ENCODE results near the gene PAQR4.
A peak's percentile ranks its signal among the peaks of the same experiment; 100 is the strongest.

The PAQR4 gene

DNA sequence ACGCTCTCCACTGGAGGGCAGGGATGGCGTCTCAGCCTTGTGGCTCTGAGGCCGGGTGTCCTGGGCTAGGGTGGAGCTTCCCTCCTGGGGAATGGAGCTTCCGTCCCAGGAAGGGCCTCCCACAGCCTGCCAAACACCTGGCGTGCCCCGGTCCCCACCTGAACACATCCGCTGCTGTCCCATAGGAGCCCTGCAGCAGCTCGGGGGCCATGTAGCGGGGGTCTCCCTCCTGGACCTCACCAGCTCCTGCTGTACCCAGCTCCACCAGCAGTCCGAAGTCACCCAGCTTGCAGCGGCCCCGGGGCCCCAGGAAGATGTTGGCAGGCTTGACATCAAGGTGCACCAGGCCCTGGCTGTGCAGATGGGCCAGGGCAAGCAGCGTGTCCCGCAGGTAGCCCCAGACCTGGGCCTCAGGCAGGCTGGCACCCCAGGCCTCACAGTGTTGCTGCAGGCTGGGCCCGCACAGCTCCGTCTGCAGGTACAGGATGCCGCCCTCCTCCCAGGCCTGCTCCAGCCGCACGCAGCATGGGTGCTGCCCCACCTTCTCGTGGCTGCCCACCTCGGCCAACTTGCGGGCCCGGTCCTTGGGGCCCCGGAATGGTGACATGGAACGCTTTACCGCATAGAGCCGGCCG, 6.1 kb downstream of the PAQR4 start:
- peaks cover 4% of the 10 kb centered on the region for H3K36me3 Mint-ChIP-seq (ENCODE audit: low read depth)
- H3K9me3 Mint-ChIP-seq: no peaks in the 10 kb centered on the region
- no peaks in the 10 kb centered on the region for H3K27me3 Mint-ChIP-seq (ENCODE audit: low read depth)
- H3K27ac Mint-ChIP-seq: no peak overlapping the region
- H3K4me3 Mint-ChIP-seq: no peak overlapping the region
- H3K4me1 Mint-ChIP-seq (ENCODE audit: low read depth): peaks cover 14% of the 10 kb centered on the region

DNA sequence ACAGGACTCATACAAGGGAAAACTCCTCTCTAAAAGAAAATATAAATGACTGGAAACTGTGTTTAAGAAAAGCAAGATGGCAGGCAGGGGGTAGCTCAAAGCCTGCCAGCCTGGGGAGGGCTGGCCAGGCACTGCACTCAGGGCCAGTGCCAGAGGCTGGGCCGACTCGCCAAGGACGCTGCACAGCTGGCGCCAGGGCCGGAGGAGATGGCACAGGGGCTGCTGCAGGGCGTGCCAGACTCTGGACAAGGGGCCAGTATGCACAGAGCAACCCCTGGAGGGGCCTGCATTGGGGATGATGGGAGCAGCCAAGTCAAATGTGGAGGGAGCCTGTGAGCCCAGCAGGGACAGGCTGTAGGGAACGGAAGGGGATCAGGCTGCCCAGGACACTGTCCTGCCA, 7.1 kb downstream of the PAQR4 start:
- no peak overlapping the region for H3K4me3 Mint-ChIP-seq
- H3K27ac Mint-ChIP-seq: no peak overlapping the region
- H3K4me1 Mint-ChIP-seq (ENCODE audit: low read depth): peaks cover 8% of the 10 kb centered on the region
- H3K36me3 Mint-ChIP-seq (ENCODE audit: low read depth): peaks cover 4% of the 10 kb centered on the region
- no peaks in the 10 kb centered on the region for H3K27me3 Mint-ChIP-seq (ENCODE audit: low read depth)
- H3K9me3 Mint-ChIP-seq: no peaks in the 10 kb centered on the region

DNA sequence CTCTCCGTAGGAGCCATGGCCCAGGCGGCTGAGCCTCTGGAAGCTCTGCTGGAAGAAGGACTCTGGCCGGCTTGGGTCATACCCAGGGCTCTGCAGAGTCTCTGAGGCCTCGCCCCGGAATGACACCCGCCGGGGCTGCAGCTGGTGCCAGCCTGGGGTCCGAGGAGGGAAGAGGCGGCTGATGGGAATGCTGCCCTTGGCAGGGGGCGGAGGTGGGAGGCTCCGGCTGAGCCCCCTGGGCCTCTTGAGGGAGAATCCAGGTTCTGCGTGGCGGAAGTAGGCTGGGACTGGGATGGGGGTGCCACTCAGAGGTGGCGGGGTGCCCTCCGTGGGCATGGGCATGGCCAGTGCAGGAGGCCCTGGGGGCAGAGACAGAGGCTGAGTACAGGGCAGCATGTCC, 7.5 kb downstream of the PAQR4 start:
- Mint-ChIP-seq H3K27me3 (ENCODE audit: low read depth) (no peaks in the 10 kb centered on the region), H3K27ac (no peak overlapping the region), H3K36me3 (ENCODE audit: low read depth) (peaks cover 4% of the 10 kb centered on the region), H3K9me3 (no peaks in the 10 kb centered on the region), H3K4me3 (no peak overlapping the region), H3K4me1 (ENCODE audit: low read depth) (peaks cover 9% of the 10 kb centered on the region)

DNA sequence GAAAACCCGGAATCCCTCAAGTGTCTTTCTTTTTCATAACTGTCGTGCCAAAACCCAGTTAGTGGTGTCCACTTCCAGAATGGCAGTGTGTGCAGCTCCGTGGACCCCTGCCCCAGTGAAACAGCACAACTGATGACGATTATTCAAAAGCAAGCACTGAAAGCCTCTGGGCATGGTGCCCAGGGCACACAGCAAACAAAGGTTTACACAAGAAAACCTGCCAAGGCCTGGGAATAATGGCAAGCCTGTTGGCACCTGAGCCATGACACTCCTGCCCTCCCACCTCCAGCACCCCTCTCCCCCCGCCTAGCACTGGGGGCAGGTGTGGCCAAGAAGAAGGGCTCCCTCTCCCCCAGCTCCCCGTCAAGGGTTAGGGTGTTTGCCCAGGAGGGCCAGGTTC, 8.3 kb downstream of the PAQR4 start:
- Mint-ChIP-seq H3K27ac (no peak overlapping the region), H3K27me3 (ENCODE audit: low read depth) (peaks cover 3% of the 10 kb centered on the region), H3K4me1 (ENCODE audit: low read depth) (peaks cover 9% of the 10 kb centered on the region), H3K36me3 (ENCODE audit: low read depth) (peaks cover 1% of the 10 kb centered on the region), H3K4me3 (no peak overlapping the region), H3K9me3 (no peaks in the 10 kb centered on the region)

DNA sequence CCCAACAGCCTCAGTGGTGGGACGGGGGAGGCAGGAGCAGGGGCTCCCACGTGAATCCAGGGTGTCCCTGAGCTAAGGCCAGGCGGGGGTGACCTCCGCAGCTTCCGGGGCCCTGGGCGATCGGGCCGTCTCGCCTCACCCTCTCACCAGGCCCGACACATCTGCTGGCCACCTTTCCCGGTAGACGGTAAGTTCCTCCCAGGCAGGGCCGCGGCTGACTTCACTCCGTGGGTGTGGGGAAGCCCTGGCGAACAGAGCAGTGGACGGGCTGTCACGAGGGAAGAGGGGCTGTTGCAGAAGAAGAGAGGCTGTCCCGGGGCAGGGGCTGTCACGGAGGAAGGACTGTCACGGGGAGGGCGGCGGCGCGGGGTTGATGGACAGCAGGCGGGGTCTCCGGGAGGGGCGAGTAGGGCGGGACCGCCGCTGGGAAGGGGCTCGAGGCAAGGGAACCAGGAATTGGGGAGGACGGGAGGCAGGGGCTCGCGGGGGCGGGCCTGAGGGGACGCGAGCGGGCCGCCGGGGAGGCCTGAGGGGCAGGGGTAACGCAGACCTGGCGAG, 10.6 kb downstream of the PAQR4 start:
- H3K9me3 Mint-ChIP-seq: no peaks in the 10 kb centered on the region
- H3K27me3 Mint-ChIP-seq (ENCODE audit: low read depth): peaks cover 7% of the 10 kb centered on the region
- peak overlapping the region; percentile 91 for H3K4me3 Mint-ChIP-seq
- peak overlapping the region; percentile 79 for H3K27ac Mint-ChIP-seq
- H3K36me3 Mint-ChIP-seq (ENCODE audit: low read depth): peaks cover 1% of the 10 kb centered on the region
- H3K4me1 Mint-ChIP-seq (ENCODE audit: low read depth): peaks cover 12% of the 10 kb centered on the region

DNA sequence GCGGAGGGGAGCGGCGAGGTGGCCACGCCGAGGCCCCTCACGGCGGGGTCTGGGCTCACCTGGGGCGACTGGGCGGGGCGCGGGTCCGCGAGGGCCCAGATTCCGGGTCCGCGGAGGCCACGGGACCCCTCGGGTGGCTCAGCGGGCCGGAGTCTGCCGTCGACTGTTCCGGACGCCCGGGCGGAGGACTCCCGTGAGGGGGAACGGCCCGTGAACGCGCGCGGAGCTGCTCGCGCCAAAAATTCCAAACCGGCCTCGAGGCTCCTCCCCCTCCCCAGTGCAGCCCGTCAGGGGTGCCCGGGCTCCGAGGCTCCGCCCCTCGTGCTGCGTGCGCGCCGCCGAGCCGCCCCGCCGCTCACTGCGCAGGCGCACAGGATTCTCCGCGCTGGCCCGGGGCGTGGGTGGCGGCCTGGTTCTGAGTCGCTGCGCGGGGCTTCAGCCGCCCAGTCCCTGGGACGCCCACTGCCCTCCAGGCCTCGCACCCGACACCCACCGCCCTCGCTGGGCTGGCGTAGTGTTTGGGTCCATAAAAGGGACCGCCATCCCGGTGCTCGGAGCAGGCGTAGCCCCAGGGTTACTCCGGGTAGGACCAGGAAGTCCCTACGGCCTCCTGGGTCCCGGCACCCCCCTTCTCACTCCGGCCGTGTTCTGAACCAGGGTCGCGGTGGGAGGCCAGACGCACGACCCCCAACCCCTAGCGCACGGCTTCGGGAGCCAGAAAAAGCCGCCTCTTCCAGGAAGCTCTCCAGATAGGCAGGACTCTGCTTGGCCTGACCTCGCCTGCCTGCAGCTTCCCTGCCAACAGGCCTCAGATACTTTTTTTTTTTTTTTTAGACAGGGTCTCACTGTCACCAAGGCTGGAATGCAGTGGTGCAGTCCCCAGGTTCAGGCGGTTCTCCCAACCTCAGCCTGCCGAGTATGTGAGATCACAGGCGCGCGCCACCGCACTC, 11.4 kb downstream of the PAQR4 start, which contains the start of gene PKMYT1:
Gene PKMYT1 (minus strand): TSS at position 220 of the 950 bp plus-strand sequence. CDS start 789 bp downstream, outside the sequence.
- Mint-ChIP-seq H3K4me1 (ENCODE audit: low read depth) (peaks cover 12% of the 10 kb centered on the region), H3K36me3 (ENCODE audit: low read depth) (peaks cover 1% of the 10 kb centered on the region), H3K4me3 (peak within 1 kb of the TSS; percentile 91), H3K27ac (peak within 1 kb of the TSS; percentile 83), H3K27me3 (ENCODE audit: low read depth) (peaks cover 7% of the 10 kb centered on the region), H3K9me3 (no peaks in the 10 kb centered on the region)

DNA sequence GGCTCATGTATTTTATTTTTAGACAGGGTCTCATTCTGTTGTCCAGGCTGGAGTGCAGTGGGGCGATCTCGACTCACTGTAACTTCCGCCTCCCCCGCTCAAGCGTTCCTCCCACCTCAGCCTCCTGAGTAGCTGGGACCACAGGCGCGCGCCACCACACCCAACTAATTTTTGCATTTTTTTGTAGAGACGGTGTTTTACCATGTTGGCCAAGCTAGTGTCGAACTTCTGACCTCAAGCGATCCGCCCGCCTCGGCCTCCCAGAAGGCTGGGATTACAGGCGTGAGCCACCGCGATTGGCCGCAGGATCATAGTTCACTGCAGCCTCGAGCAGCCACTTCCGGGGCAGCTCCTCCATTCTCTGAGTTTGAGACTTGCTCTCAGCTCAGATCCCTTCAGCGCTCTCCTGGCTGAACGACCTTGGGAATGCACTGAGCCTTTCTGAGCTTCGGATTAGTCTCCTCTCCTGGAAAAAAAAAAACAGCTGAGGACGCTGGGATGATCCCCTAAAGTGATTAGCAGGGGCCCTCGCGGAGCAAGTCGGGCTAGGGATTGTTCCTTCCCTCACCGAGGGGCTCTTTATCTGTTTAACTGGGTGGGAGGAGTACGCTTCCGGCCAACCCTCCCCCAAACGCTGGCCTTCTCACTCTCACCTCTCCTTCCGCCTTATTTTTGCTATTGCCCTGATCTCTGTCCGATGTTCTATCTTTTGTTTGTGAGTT, 12.2 kb downstream of the PAQR4 start:
- Mint-ChIP-seq H3K4me3 (peak overlapping the region; percentile 84), H3K36me3 (ENCODE audit: low read depth) (peaks cover 1% of the 10 kb centered on the region), H3K27me3 (ENCODE audit: low read depth) (peaks cover 7% of the 10 kb centered on the region), H3K4me1 (ENCODE audit: low read depth) (peaks cover 12% of the 10 kb centered on the region), H3K9me3 (no peaks in the 10 kb centered on the region), H3K27ac (peak overlapping the region; percentile 83)

DNA sequence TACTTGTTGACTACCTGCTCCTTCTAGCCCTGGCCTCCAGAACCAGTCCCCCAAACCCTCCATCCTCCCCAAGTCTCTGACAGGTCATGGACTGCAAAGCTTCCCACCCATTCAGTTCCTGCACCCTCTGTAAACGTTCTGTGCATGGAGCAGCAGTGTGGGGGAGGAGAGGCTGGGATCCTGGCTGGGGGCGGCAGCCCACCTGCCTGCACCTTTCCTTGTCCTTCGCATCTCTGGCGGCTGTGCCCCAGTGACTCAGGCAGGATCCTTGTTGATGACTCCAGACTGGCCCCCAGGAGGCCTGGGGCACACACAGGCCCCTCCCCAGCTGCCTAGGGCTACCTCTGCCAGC, 12.7 kb downstream of the PAQR4 start:
- Mint-ChIP-seq H3K36me3 (ENCODE audit: low read depth) (peaks cover 1% of the 10 kb centered on the region), H3K27ac (peak overlapping the region; percentile 67), H3K27me3 (ENCODE audit: low read depth) (peaks cover 7% of the 10 kb centered on the region), H3K4me1 (ENCODE audit: low read depth) (peaks cover 12% of the 10 kb centered on the region), H3K4me3 (peak overlapping the region; percentile 81), H3K9me3 (no peaks in the 10 kb centered on the region)

DNA sequence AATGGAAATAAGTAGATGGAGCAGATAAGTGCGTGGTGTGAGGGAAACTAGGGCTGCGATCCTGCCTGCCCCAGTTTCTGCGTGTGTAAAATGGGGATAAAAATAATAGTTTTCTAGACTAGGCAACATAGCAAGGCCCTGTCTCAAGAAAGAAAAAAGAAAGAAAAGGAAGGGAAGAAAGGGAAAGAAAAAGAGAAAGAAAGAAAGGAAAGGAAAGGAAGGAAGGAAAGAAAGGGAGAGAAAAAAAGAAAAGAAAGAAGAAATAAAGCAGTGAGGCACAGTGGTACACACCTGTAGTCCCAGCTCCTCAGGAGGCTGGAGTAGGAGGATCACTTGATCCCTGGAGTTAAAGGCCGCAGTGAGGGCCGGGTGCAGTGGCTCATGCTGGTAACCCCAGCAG, 13.3 kb downstream of the PAQR4 start:
- peaks cover 7% of the 10 kb centered on the region for H3K27me3 Mint-ChIP-seq (ENCODE audit: low read depth)
- H3K9me3 Mint-ChIP-seq: no peaks in the 10 kb centered on the region
- H3K4me1 Mint-ChIP-seq (ENCODE audit: low read depth): peaks cover 12% of the 10 kb centered on the region
- peak overlapping the region; percentile 16 for H3K4me3 Mint-ChIP-seq
- H3K36me3 Mint-ChIP-seq (ENCODE audit: low read depth): peaks cover 1% of the 10 kb centered on the region
- H3K27ac Mint-ChIP-seq: peak overlapping the region; percentile 12

DNA sequence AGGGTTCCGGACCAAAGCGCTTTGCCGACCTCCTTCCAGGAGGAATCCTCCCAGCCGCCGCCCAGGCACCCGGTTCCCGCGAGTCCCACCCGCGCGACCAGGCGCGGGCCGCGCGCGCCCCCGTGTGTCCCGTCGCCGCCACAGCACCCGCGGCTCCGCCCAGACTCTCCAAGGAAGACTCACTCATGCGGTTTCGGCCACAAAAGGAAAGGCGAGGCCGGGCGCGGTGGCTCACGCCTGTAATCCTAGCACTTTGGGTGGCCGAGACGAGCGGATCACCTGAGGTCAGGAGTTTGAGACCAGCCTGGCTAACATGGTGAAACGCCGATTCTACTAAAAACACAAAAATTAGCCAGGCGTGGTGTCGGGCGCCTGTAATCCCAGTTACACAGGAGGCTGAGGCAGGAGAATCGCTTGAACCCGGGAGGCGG, 14.6 kb downstream of the PAQR4 start:
- Mint-ChIP-seq H3K27me3 (ENCODE audit: low read depth) (peaks cover 7% of the 10 kb centered on the region), H3K9me3 (no peaks in the 10 kb centered on the region), H3K27ac (no peak overlapping the region), H3K4me3 (peak overlapping the region; percentile 48), H3K36me3 (ENCODE audit: low read depth) (peaks cover 1% of the 10 kb centered on the region), H3K4me1 (ENCODE audit: low read depth) (peaks cover 9% of the 10 kb centered on the region)

DNA sequence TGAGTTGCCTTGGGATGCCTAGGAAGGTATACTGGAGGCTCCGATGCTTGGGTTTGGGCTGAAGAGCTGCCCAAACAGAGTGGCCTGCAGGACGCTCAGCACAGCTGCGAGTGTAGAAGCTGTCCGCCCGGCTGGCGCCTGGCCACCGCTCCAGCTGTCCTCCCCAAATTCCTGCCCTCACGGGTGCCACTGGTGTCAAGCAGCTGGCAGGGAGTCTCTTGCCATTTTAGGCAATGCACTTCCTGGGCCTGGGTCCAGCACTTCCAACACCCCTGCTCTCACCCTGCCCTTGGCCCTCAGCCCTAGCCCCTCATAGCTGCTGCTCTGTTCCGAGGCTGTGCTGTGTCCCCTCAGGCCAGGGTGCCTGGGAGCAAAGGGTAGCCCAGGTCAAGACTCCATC, 16.3 kb downstream of the PAQR4 start:
- peaks cover 9% of the 10 kb centered on the region for H3K4me1 Mint-ChIP-seq (ENCODE audit: low read depth)
- no peaks in the 10 kb centered on the region for H3K9me3 Mint-ChIP-seq
- H3K4me3 Mint-ChIP-seq: no peak overlapping the region
- H3K27me3 Mint-ChIP-seq (ENCODE audit: low read depth): peaks cover 7% of the 10 kb centered on the region
- H3K27ac Mint-ChIP-seq: no peak overlapping the region
- H3K36me3 Mint-ChIP-seq (ENCODE audit: low read depth): peaks cover 1% of the 10 kb centered on the region

DNA sequence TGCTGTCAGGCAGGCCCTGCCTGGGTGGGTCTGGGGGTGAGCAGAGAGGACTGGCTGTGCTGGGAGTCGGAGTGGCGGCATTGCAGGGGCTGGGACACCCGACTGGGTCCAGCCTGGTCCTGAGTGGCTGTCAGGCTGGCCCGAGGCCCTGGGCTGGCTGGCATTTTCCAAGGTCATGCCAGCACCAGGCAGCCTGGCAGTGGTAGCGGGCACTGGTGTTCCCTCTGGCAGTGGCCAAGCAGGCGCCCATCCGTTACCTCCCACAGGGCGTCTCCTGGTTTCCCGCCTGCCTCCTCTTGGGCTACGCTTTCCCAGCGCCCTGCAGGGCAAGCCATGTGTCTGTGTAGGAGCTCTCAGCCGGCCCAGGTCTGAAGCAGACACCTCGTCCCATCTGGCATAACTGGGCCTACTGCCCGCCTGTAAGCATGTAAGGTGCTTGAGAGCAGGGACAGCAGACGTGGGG, 16.8 kb downstream of the PAQR4 start:
- no peak overlapping the region for H3K4me3 Mint-ChIP-seq
- H3K36me3 Mint-ChIP-seq (ENCODE audit: low read depth): peaks cover 1% of the 10 kb centered on the region
- no peaks in the 10 kb centered on the region for H3K9me3 Mint-ChIP-seq
- H3K27me3 Mint-ChIP-seq (ENCODE audit: low read depth): peaks cover 7% of the 10 kb centered on the region
- no peak overlapping the region for H3K27ac Mint-ChIP-seq
- H3K4me1 Mint-ChIP-seq (ENCODE audit: low read depth): peaks cover 9% of the 10 kb centered on the region

DNA sequence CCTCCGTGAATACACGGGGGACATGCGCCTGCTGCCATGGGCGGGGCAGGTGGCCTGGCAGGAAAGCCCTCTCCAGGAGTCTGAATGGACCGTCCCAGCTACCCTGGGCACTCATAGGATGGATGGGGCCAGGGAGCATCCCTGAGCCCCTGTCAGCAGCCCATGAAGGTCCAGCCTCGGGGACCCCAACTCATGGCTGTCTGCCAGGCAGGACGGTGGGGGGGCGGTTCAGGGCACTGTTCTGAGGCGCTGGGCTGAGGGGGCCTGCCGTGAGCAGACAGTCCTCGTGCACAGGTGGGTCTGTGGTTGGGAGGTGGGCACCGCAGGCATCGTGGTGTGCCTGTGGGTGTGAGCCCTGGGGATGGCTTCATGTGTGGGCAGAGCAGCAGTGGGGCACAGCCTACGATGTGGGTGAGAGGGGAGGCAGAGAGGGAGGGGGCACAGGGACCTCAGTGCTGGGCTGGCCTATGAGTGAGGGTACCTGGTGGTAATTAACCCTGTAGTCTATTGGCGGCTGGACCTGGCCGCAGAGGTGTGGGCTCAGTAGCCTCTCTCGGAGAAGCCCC, 17.6 kb downstream of the PAQR4 start:
- Mint-ChIP-seq H3K9me3 (no peaks in the 10 kb centered on the region), H3K36me3 (ENCODE audit: low read depth) (peaks cover under 1% of the 10 kb centered on the region), H3K4me3 (no peak overlapping the region), H3K27me3 (ENCODE audit: low read depth) (peaks cover 7% of the 10 kb centered on the region), H3K4me1 (ENCODE audit: low read depth) (peaks cover 6% of the 10 kb centered on the region), H3K27ac (no peak overlapping the region)

DNA sequence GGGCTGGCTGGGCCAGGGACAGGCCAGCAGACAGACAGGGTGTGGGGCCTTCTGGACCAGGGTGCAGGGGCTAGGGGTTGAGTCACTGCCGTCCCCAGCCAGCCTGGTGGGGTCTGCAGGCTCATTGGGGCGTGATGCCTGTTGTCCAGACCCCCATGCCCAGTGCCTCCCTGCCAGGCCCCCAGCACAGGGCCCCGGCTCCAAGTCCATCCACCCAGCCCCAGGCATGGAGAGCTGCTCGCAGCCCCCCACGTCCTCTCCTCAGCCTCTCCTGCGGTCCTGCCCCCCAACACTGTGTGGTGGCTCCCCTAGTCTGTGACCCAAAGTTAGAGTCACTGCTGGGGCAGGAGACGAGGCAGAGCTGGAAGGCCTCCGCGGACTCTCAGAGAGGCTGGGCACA, 18.1 kb downstream of the PAQR4 start:
- Mint-ChIP-seq H3K36me3 (ENCODE audit: low read depth) (no peaks in the 10 kb centered on the region), H3K27ac (no peak overlapping the region), H3K4me3 (no peak overlapping the region), H3K27me3 (ENCODE audit: low read depth) (peaks cover 5% of the 10 kb centered on the region), H3K9me3 (no peaks in the 10 kb centered on the region), H3K4me1 (ENCODE audit: low read depth) (peaks cover 4% of the 10 kb centered on the region)

All from T-helper 1 cell treated with Interleukin-12 subunit alpha and Interleukin-12 subunit beta and Interleukin-4 antibody, amounts not matched to agents 30 μg/mL and 1 μg/mL, for 36 hours (primary cell).